VCaP (cell line): Measurements from ENCODE around the gene SSBP2.
"Not testable (repeated sequence)": the region's sequence is repeated elsewhere in the genome, so short reads cannot be mapped to it uniquely, and the experiment has no call there.

Source experiments
- H3K27ac ChIP-seq: fragments of 450-650 bp; 2 replicates; pipeline ENCODE4 v1.5.1; 2017
- CTCF ChIP-seq: fragments of 450-650 bp; conservative IDR thresholded peaks from 2 replicates; pipeline ENCODE4 v1.5.1; 2017; ENCODE audit warnings: mild to moderate bottlenecking, moderate library complexity

Gene SSBP2

GRCh38 chr5:81604193-81604592 lies 146.7 kb downstream of the SSBP2 start:
- H3K27ac ChIP-seq: no peak overlapping the region
- TF ChIP-seq CTCF: no peak

- H3K27ac ChIP-seq: no peak overlapping the region
Observed at GRCh38 chr5:81601919-81602318, 149.0 kb downstream of the SSBP2 start.

GRCh38 chr5:81592085-81592484 lies 158.8 kb downstream of the SSBP2 start:
- H3K27ac ChIP-seq: not testable (repeated sequence)

More at GRCh38 chr5:81601919-81602318, 149.0 kb downstream of the SSBP2 start:
- no peak for TF ChIP-seq CTCF

- no peak for TF ChIP-seq CTCF
- H3K27ac ChIP-seq: no peak overlapping the region
Observed at GRCh38 chr5:81590498-81591384, 160.2 kb downstream of the SSBP2 start.

- no peak overlapping the region for H3K27ac ChIP-seq
- no peak for TF ChIP-seq CTCF
Observed at GRCh38 chr5:81579262-81579924, 171.5 kb downstream of the SSBP2 start.

GRCh38 chr5:81577091-81577490 lies 173.8 kb downstream of the SSBP2 start:
- no peak for TF ChIP-seq CTCF
- H3K27ac ChIP-seq: no peak overlapping the region

GRCh38 chr5:81575924-81576323 lies 175.0 kb downstream of the SSBP2 start:
- TF ChIP-seq CTCF: no peak
- no peak overlapping the region for H3K27ac ChIP-seq

- no peak for TF ChIP-seq CTCF
- no peak overlapping the region for H3K27ac ChIP-seq
Observed at GRCh38 chr5:81572201-81572600, 178.7 kb downstream of the SSBP2 start.
